GM21526 (cell line): ENCODE results near the gene MAP3K20.
A peak's percentile ranks its signal among the peaks of the same experiment; 100 is the strongest.

Source experiments
- ATAC-seq: cut with Tn5 transposase; IDR thresholded peaks from one replicate; pipeline ENCODE4 v1.9.1; 2021; ENCODE audit warnings: moderate library complexity; ENCODE audit not compliant: unreplicated experiment, low FRiP score

The MAP3K20 gene

DNA sequence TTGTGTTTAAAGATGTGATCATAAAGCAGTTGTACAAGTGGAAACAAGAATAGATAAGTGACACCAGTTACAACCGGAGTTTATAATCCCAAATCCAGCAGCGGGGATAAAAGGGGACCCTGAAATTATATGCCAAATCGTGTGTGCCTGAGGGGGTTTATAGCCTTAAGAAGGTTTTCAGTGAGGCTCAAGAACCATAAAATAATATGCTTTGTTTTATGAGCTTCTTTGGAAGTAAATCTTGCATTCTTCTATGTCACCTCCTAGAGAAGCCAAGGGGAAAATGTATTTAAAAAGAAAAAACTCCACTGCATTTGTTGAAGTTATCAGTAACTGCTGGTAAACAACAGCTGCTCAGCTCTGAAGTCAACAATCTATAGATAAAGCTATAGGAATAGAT lies 25.8 kb upstream of the MAP3K20 start:
- ATAC-seq = no peak

DNA sequence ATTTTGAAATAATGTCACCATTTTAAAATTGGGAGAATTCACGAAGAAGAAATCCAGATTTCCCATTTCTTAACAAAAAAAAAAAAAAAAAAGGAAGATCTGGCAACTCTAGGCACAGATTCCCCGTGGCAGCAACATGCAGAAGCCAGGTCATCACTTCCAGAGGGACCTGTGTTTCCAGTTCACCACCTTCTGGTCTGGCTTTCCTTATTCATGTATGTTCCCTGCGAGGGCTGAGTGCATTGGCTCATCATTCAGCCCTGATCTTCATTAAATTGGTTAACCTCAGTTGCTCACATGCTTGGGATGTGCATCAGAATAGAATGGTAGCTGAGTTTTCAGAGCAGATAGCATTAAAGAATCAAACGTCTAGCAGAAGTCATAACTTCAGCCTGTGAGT lies 25.0 kb upstream of the MAP3K20 start:
- ATAC-seq = no peak

GRCh38 chr2:173051463-173052215 lies 24.0 kb upstream of the MAP3K20 start:
- no peak for ATAC-seq

DNA sequence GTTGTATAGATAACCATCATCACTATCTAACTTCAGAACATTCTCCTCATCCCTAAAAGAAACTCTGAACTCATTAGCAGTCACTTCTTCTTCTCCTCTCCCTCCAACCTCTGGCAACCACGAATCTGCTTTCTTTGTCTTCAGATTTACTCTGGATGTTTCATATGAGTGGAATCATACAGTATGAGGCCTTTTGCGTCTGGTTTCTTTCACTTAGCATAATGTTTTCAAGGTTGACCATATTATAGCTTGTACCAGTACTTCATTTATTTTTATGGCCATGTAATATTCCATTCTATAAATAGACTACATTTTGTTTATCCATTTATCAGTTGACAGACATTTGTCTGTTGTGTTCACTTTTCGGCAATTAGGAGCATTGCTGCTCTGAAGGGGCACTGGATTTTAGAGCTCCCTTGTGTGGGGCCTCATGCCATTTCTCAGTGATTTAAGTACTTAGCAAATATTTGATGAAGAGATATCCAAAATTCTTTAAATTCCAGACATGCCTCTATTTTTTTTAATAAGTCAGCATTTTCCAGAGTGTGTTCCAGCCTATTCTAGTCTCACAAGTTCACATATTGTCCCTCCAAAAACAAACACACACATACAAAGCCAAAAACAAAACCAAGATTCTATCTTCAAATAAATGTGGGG lies 22.5 kb upstream of the MAP3K20 start:
- no peak for ATAC-seq

GRCh38 chr2:173054466-173054865 lies 21.2 kb upstream of the MAP3K20 start:
- ATAC-seq = no peak

- no peak for ATAC-seq
These were observed 18.8 kb upstream of the MAP3K20 start for GRCh38 chr2:173056705-173057364.

DNA sequence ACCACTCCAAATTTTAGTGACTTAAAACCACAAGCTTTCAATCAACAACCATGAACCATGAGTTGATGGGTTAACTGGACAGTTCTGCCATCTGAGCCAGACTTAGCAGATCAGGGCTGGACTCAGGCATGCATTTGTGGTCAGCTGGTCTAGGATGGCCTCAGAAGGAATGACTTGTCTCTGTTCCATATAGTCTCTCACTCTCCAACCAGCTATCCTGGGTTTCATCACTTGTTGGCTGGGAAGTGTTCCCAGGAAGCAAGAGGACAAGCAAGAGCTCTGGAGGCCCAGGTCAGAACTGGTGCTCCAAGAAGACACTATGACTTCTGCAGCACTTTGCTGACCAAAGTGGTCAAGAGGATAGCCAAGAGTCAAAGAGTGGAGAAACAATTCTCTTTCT lies 17.5 kb upstream of the MAP3K20 start:
- no peak for ATAC-seq

- ATAC-seq = no peak
These were observed 17.0 kb upstream of the MAP3K20 start for GRCh38 chr2:173058673-173059072.

- ATAC-seq = no peak
These were observed 16.4 kb upstream of the MAP3K20 start for GRCh38 chr2:173059292-173059691.

GRCh38 chr2:173059971-173060461 lies 15.6 kb upstream of the MAP3K20 start:
- no peak for ATAC-seq

GRCh38 chr2:173062801-173063200 lies 12.8 kb upstream of the MAP3K20 start:
- no peak for ATAC-seq

DNA sequence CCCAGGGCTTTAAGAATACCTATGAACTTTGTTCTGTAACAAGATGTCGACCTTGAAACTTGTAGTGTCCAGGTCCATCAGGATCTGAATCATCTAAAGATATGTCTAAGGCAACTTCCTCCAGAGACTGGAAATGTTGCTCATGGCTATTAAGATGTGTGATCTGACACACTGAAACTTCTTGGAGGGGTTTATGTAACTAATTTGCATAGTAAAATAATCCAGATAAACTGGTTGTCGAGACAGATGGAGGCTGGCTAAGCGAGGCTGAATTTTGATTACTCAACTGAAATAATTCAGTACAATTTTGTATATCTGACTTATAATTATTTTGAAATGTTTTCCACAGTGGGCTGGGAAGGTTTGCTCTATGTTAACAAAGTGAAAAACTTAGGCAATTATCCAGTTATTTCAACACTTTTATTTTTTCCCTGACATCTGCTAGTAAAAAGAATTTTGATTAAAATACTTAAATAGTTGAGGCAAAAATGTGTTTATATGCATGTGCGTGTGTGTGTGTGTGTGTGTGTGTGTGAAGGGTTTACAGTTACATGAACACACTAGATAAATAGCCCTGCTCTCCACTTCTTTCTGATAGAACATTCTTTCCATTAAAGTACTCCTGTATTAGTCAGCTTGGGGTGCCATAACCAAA lies 11.4 kb upstream of the MAP3K20 start:
- no peak for ATAC-seq

- no peak for ATAC-seq
These were observed 8.6 kb upstream of the MAP3K20 start for GRCh38 chr2:173066887-173067676.

- ATAC-seq = no peak
These were observed 428 bp upstream of the MAP3K20 start for GRCh38 chr2:173075056-173075780.

GRCh38 chr2:173076581-173077345 lies 1.1 kb downstream of the MAP3K20 start:
- peak; percentile 32 for ATAC-seq

GRCh38 chr2:173077506-173078177 lies 2.0 kb downstream of the MAP3K20 start:
- no peak for ATAC-seq

DNA sequence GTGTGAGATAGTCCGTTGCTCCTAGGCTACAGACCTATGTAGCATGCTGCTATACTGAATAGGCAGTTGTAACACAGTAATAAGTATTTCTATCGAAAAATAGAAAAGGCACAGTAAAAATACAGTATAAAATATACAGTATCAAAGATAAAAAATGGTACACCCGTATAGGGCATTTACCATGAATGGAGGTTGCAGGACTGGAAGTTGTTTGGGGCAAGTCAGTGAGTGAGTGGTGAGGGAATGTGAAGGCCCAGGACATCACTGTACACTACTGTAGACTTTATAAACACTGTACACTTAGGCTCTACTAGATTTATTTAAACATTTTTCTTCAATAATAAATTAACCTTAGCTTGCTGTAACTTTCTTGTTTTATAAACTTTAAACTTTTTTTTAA lies 3.5 kb downstream of the MAP3K20 start:
- no peak for ATAC-seq
